GM18951 (cell line): ENCODE data around the gene CNTN1.

ENCODE experiments used
- POLR2A ChIP-seq: IDR thresholded peaks from 4 replicates; pipeline ENCODE4 v1.6.1; 2011; ENCODE audit warnings: mild to moderate bottlenecking; ENCODE audit not compliant: insufficient read length, insufficient read depth; ENCODE audit errors: extremely low read depth
- in situ Hi-C: fragments of 300-500 bp; cut with MboI; formaldehyde crosslinking; loops from one replicate; pipeline ENCODE4 v1.12.0; 2022; ENCODE audit warnings: low sequenced_read_pairs, mixed read lengths, inconsistent platforms; ENCODE audit not compliant: unreplicated experiment

Gene CNTN1

DNA sequence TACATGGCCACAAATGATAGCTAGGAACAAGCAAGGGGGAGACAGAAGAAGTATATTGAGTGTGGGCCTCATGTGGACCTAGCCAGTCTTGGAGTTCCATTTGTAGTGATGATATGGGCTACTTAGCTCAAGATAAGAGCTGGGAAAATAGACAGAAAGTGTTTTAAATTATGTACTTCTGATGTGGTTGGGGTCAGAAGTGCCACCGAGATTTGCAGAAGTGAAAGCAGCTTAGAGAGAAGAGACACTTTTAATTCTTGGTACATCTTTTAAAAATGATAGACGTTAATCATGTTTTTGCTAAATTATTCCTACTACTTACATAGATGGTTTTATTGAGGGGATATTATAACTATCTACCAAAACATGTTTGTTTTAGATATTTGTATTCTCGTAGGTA, 297.5 kb downstream of the CNTN1 start:
- in situ Hi-C loops: no loop called here
- no peak for TF ChIP-seq POLR2A

DNA sequence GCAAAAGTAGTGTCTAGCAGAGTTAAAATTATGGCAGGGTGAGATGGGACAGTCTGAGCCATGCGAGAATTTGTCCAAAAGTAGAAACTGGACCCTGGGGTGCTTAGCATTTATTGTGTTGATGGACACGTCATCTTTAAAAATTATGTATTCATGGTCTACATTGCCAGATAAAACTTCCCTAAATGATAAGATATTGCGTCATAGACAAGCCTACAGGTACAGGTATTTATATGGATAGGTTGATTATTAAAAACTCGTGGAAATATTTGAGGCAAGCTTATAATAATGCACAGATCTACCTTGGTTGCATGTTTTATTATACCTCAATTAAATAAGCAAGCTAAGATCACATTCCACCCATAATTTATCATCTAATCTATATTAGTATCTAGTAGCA, 299.9 kb downstream of the CNTN1 start:
- in situ Hi-C loops: no loop called here
- TF ChIP-seq POLR2A: no peak

DNA sequence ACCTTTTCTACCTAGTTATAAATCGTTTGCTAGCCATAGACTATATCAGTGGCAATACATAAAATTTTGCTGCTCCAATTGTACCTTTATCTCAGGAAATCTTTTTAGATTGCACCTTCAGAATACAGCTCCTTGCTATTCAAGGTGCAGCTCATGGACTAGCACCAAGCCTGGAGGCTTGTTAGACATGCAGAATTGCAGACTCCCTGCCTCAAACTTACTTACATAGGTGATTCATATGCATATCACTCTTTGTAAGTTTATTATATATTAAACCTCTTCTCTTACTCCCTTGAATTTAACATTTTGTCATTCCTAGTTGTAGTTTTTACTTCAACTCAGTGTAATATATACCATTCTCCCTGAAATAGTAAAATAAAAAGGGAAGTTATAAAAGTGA, 300.4 kb downstream of the CNTN1 start:
- in situ Hi-C loops: no loop called here

DNA sequence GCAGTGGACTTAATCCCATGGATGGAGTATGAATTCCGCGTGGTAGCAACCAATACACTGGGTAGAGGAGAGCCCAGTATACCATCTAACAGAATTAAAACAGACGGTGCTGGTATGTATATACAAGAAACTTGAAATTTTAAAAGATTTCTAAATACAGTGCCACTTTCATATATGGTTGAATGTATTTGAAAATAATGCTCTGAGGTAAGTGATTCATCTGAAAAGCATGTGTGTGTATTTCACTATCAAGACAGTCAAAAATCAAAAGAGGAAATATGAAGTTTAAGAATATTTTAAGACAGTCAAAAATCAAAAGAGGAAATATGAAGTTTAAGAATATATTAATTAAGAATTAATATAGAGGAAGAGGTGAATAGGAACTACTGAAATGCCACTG, 300.9 kb downstream of the CNTN1 start:
- in situ Hi-C loops: no loop called here
- no peak for TF ChIP-seq POLR2A

More for the DNA sequence above, 300.4 kb downstream of the CNTN1 start:
- no peak for TF ChIP-seq POLR2A

DNA sequence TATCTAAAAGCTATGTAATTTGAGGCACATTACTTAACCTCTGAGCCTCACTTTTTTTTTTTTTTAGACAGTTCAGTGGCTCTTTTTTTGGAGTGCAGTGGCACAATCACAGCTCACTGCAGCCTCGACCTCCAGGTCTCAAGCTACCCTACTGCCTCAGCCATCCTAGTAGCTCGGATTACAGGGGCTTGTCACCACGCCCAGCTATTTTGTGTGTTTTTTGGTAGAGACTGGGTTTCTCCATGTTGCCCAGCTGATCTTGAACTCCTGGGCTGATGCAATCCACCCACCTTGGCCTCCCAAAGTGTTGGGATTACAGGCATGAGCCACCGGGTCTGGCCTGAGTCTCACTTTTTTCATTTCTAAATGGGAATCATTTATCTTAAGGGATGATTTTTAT, 303.9 kb downstream of the CNTN1 start:
- TF ChIP-seq POLR2A: no peak
- in situ Hi-C loops: no loop called here

DNA sequence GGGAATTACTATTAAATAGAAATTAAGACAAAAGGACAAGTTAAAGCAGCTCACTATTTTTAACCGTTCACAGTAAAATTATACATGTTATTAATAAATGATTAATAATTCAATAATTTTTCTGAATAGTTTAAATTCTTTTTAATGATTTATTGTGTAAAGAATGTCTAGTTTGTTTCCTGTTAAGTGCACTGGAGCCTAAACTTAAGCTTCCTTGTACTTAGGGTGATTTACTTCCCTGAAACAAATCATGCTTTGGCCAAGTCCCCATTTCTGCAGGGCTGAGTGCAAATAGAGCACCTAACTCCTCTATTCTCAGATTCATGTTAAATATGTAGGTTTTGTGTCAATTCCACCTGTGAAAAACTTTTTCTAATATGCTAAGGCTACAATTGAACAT, 307.0 kb downstream of the CNTN1 start:
- no peak for TF ChIP-seq POLR2A

DNA sequence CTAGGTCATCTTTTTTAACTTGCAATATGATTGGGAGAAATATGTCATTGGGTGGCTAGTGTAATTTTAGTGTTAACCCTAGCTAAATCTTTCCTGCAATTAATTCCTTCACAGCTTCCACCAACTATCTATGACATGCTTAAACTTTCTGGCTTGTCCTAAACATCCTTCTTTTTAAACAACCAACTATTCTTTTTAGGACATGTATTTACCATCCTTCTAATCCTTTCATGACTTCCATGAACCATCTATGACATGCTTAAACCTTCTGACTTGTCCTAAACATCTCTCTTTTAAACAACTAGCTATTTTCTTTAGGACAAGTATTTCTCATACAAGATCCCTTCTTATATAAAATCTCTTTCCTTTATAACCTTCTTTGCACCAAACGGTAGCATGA, 316.2 kb downstream of the CNTN1 start:
- no peak for TF ChIP-seq POLR2A
- in situ Hi-C loops: no loop called here

More for the DNA sequence above, 307.0 kb downstream of the CNTN1 start:
- in situ Hi-C loops: no loop called here

DNA sequence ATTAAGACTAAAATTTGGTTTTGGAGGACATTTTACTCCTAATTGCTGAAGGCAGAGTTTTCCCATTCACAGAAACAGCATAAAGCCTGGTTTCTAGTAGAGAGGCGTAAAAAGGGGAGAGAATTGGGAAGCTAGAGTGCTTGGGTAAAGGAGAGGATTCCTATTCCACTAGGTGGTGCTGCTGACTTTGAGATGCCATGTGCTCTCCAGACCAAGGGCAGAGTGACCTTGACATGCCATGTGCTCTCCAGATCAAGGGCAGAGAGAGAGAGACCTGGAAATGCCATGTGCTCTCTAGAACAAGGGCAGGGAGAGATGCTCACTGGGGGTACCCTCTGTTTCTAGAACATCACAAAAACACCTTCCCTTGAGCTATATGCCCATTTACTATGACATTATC, 319.7 kb downstream of the CNTN1 start:
- in situ Hi-C loops: no loop called here
- TF ChIP-seq POLR2A: no peak

DNA sequence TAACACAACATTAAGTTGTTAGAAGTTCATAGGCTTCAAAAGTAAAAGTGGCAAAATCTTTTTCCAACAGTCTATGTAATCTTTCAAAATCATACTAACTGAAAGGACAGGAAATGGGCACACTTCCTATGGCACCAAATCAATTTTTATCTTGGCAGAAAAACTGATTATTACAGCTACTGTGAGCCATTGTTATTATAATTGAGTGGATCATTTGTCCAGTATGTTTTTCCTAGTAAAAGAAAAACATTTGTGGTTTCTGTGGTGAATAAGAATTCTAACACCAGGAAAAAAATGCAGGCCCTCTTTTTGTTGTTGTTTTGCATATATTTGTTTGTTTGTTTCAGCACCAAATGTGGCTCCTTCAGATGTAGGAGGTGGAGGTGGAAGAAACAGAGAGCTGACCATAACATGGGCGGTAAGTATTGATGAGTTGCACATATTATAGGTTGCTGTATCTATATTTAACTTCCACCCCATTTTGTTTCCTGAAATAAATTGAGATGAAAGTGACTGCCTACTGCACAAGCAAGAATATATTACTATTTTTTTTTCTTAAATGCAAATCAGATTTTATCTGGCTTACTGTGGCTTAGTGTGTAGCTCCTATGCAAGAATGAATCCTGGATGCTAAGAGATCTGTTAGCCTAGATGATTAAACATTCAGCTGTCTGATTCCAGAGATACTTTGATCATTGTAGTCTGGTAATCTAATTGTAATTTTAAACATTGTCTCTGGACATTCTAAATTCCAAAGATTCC, 321.8 kb downstream of the CNTN1 start:
- TF ChIP-seq POLR2A: no peak
- in situ Hi-C loops: no loop called here

DNA sequence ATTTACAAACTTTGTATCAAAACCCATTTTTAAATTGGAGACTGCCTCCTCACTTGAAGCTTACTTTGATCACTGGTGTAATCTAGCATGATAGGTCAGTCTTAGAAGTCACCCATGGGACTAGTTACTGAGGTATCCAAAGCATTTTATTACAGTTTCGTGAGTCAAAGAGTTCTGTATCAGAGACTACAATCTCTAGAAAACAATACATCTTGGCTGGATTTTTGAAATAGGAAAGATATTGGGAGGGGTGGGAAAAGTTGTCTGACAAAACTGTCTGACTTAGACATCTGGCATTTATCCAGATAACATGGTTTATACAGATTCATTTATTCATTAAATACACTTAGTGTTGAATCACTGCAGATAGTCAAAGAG, 322.4 kb downstream of the CNTN1 start:
- TF ChIP-seq POLR2A: no peak
- in situ Hi-C loops: no loop called here

DNA sequence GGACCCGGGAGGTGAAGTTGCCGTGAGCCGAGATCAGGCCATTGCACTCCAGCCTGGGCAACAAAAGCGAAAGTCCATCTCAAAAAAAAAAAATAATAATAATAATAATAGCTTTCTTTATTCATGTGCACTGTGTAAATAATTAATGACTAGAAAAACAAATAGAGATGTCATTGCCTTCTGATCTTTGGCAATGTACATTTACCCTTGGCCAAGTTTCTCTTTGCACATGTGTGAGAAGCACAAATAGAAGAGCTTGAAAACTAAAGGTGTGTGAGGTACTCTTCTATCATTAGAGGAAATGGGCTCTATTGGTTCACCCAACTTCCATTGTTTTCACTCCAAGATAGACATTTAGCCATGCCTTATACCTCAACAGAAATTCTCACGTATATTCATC, 325.8 kb downstream of the CNTN1 start:
- in situ Hi-C loops: no loop called here
- TF ChIP-seq POLR2A: no peak

DNA sequence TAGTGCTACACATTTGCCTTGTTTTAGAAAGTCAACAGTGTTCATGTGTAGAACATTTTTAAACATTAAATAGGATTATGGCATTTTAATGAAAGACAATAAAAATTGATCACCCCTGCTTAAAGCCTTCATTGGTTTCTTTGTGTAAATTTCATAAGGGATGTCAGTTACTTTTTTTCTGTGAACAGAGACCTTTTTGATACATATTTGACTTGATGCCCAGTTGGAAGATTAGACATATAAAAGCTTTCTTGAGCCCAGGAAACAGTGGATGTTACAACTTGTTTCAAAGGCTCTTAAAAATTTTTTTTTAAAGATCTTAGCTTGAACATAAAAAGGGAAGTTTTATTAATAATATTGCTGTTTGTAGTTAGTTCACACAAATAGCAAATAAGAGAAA, 327.2 kb downstream of the CNTN1 start:
- no peak for TF ChIP-seq POLR2A
- in situ Hi-C loops: no loop called here

DNA sequence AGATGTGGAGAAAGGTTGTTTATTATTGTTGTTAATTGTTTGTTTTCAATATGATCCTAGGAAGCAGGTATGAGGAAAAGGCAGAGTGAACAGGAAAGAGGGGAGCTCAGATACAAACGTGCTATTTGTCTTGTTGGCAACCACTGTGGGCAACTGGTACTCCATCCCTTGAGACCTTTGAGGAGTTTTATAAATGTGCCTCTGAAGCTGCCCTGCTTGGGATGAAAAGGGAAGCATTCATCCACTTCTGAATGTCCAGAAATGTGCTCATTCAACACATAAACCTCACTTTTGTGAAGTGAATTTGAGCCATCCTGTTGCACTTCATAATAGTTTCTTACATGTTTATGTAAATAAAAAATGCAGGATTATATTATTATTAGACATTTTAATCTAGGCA, 331.6 kb downstream of the CNTN1 start:
- no peak for TF ChIP-seq POLR2A
- in situ Hi-C loops: no loop called here

DNA sequence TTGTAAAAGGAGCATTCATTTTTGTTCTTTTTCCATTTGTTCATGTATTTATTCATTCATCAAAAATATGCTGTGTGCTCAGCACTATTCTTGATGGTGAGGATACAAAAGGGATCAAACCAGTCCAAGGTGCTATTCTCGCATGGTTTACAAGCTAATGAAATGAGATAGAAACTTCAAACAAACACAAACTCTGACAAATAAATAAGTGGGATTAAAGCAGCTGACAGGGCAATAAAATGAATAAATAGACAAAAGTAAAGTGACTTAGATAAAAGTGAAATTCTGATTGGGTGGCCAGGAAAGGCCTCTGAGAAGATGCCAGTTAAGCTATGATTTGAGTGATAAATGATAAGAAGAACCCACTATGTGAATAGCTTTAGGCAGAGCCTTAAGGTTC, 333.9 kb downstream of the CNTN1 start:
- in situ Hi-C loops: no loop called here
- TF ChIP-seq POLR2A: no peak

DNA sequence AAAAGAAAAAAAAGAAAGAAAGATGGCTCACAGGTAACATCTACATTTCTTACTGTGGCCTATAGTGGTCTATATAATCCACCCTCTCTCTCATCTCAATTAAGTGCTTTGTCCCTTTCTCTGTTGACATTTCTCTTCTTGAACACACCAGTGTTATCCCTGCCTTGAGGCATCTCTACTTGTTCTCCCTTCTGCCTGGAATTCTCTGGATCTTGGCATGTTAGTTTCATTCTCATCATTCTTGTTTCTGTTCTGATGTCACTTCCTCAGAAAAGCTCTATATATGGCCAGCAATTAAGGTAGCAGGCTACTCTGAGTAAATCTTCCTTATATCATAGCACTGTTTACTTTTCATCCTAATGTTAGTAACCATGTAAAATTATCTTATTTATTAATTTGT, 340.1 kb downstream of the CNTN1 start:
- TF ChIP-seq POLR2A: no peak
- in situ Hi-C loops: no loop called here
